ENCODE results near the gene ETS1. TPM values are rescaled to one million over a fixed set of nuclear protein-coding genes. Genes with fewer than 3 reads are reported as not detected.

The ETS1 gene
- total RNA-seq, 4 donors from 2014 or later = 72.4 to 211 (median 165) TPM

- ATAC-seq (ENCODE audit: low FRiP score) = no peak
- DNase-seq (ENCODE audit: low spot score) = no peak
- TF ChIP-seq CTCF (IDR thresholded peaks at IDR 0.05) = no peak
Observed at GRCh38 chr11:128469220-128469619, 118.1 kb downstream of the ETS1 start.

- no peak for DNase-seq (ENCODE audit: low spot score)
- no peak for TF ChIP-seq CTCF (IDR thresholded peaks at IDR 0.05)
- no peak for ATAC-seq (ENCODE audit: low FRiP score)
Observed at GRCh38 chr11:128468111-128468510, 119.2 kb downstream of the ETS1 start.

GRCh38 chr11:128467610-128468041, 119.7 kb downstream of the ETS1 start:
- no peak for TF ChIP-seq CTCF (IDR thresholded peaks at IDR 0.05)
- no peak for ATAC-seq (ENCODE audit: low FRiP score)
- DNase-seq (ENCODE audit: low spot score) = no peak

- ATAC-seq (ENCODE audit: low FRiP score) (no peak), DNase-seq (ENCODE audit: low spot score) (no peak)
- no peak for TF ChIP-seq CTCF (IDR thresholded peaks at IDR 0.05)
Observed at GRCh38 chr11:128467041-128467440, 120.3 kb downstream of the ETS1 start.

- no peak for DNase-seq (ENCODE audit: low spot score)
Observed at GRCh38 chr11:128465946-128466705, 121.2 kb downstream of the ETS1 start.

GRCh38 chr11:128465531-128465930, 121.8 kb downstream of the ETS1 start:
- ATAC-seq (ENCODE audit: low FRiP score) = no peak
- DNase-seq (ENCODE audit: low spot score) = no peak
- no peak for TF ChIP-seq CTCF (IDR thresholded peaks at IDR 0.05)

More at GRCh38 chr11:128465946-128466705, 121.2 kb downstream of the ETS1 start:
- TF ChIP-seq CTCF (IDR thresholded peaks at IDR 0.05) = no peak
- no peak for ATAC-seq (ENCODE audit: low FRiP score)

- TF ChIP-seq CTCF (IDR thresholded peaks at IDR 0.05) = no peak
- DNase-seq (ENCODE audit: low spot score) = no peak
- ATAC-seq (ENCODE audit: low FRiP score) = no peak
Observed at GRCh38 chr11:128464878-128465450, 122.4 kb downstream of the ETS1 start.
